Mesothelial cell of epicardium (in vitro differentiated cells): ENCODE results near the gene TDO2. TPM values are rescaled to one million over a fixed set of nuclear protein-coding genes. Genes with fewer than 3 reads are reported as not detected.
A peak's percentile ranks its signal among the peaks of the same experiment; 100 is the strongest.

Experiments
- DNase-seq, 2 experiments: peaks; one replicate each; pipeline ENCODE4 v3.0.0; 2021; ENCODE audit warnings: low spot score in 2 of 2; ENCODE audit not compliant: unreplicated experiment in 2 of 2
- H3K27ac Mint-ChIP-seq: 2 replicates; pipeline ENCODE4 v1.8.0; 2021; ENCODE audit warnings: mixed read lengths
- H3K27me3 Mint-ChIP-seq: 2 replicates; pipeline ENCODE4 v1.8.0; 2021; ENCODE audit warnings: low read depth, mixed read lengths
- H3K36me3 Mint-ChIP-seq: 2 replicates; pipeline ENCODE4 v1.8.0; 2021; ENCODE audit warnings: mixed read lengths
- H3K4me1 Mint-ChIP-seq: 2 replicates; pipeline ENCODE4 v1.8.0; 2021; ENCODE audit warnings: mixed read lengths
- H3K4me3 Mint-ChIP-seq: 2 replicates; pipeline ENCODE4 v1.8.0; 2021; ENCODE audit warnings: mild to moderate bottlenecking, moderate library complexity, mixed read lengths
- H3K9me3 Mint-ChIP-seq: 2 replicates; pipeline ENCODE4 v1.8.0; 2021; ENCODE audit warnings: mixed read lengths
- total RNA-seq: library from RNA; stranded (reverse); gene quantifications from 3 replicates; pipeline ENCODE4 v1.2.1, GENCODE V29; 2021
- TF ChIP-seq, protein P1 (sequence below): fragments of 200-600 bp; sonication (generic); IDR thresholded peaks from one replicate; pipeline ENCODE4 v1.5.0; 2021; ENCODE audit warnings: antibody characterized with exemption; ENCODE audit not compliant: unreplicated experiment

TDO2 gene
- total RNA-seq, 1 donor from 2014 or later = 5.8 TPM

DNA sequence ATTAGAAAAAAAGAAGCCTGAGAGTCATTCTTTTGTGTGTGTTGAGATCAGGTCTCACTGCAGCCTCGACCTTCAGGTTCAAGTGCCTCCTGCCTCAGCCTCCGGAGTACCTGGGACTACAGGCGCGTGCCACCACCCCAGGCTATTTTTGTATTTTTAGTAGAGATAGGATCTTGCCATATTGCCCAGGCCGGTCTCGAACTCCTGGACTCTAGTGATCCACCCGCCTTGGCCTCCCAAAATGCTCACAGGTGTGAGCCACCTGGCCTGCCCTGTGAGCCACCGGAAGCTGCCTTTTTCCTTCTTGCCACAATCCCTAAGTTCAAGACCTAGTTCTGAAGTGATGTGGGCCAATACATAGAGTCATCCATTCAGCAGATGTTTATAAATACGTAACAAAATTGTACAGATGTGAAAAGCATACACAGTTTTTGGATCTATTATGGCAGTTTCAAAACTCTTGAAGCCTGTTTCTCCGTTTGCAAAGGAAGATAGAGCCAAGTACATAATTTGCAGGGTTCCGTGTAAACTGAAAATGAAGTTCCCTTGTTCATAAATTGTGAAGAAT is 50.7 kb downstream of the TDO2 start:
- no peaks in the 10 kb centered on the region for H3K27me3 Mint-ChIP-seq
- H3K4me1 Mint-ChIP-seq = peaks cover 8% of the 10 kb centered on the region

DNA sequence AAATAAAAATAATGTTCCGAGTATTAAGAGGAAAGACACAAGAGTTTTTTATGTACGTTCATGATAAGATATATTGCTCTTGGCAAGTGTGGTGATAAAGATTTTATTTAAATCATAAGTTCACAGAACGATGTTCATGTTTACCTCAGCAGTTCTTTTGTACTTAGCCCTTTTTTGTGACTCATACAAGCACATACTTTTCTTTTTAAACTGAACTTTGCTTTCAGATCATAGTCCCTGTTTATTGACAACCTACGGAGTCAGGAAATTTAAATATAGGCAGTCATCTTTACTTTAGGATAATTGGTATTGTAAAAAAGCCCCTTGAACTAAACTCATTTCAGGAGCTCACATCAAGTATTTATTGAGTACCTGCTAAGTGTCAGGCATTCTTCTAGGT is 51.4 kb downstream of the TDO2 start:
- no peak for DNase-seq
- H3K4me1 Mint-ChIP-seq = peaks cover 12% of the 10 kb centered on the region
- H3K27me3 Mint-ChIP-seq = no peaks in the 10 kb centered on the region
- no peaks in the 10 kb centered on the region for H3K36me3 Mint-ChIP-seq
- TF ChIP-seq, protein P1, sequence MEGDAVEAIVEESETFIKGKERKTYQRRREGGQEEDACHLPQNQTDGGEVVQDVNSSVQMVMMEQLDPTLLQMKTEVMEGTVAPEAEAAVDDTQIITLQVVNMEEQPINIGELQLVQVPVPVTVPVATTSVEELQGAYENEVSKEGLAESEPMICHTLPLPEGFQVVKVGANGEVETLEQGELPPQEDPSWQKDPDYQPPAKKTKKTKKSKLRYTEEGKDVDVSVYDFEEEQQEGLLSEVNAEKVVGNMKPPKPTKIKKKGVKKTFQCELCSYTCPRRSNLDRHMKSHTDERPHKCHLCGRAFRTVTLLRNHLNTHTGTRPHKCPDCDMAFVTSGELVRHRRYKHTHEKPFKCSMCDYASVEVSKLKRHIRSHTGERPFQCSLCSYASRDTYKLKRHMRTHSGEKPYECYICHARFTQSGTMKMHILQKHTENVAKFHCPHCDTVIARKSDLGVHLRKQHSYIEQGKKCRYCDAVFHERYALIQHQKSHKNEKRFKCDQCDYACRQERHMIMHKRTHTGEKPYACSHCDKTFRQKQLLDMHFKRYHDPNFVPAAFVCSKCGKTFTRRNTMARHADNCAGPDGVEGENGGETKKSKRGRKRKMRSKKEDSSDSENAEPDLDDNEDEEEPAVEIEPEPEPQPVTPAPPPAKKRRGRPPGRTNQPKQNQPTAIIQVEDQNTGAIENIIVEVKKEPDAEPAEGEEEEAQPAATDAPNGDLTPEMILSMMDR = no peak
- peaks cover 4% of the 10 kb centered on the region for H3K9me3 Mint-ChIP-seq
- no peak overlapping the region for H3K4me3 Mint-ChIP-seq
- H3K27ac Mint-ChIP-seq = no peak overlapping the region

More for the DNA sequence above, 50.7 kb downstream of the TDO2 start:
- H3K9me3 Mint-ChIP-seq = peaks cover 4% of the 10 kb centered on the region
- TF ChIP-seq, protein P1 = no peak
- no peak for DNase-seq
- H3K4me3 Mint-ChIP-seq = peak overlapping the region; percentile 92
- no peaks in the 10 kb centered on the region for H3K36me3 Mint-ChIP-seq
- peak overlapping the region; percentile 45 for H3K27ac Mint-ChIP-seq

DNA sequence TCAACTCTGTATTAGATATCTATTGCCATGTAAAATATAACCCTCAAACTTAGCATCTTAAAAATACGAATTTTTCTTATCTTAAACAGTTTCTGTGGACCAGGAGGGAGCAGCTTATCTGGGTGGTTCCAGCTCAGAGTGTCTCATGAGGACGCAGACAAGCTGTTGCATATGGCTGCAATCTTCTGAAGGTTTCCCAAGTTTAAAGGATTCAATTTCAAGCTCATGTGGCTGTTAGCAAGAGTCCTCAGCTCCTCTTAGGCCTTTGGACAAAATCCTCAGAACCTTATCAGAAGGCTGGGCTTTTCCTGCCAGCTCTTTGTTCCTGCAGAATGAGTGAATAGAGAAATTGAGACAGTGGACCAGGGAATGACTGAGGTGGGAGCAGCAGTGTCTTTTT is 53.0 kb downstream of the TDO2 start:
- peaks cover 4% of the 10 kb centered on the region for H3K9me3 Mint-ChIP-seq
- no peak overlapping the region for H3K4me3 Mint-ChIP-seq
- no peak for DNase-seq
- H3K27me3 Mint-ChIP-seq = no peaks in the 10 kb centered on the region
- TF ChIP-seq, protein P1 = no peak
- H3K27ac Mint-ChIP-seq = peak overlapping the region; percentile 35
- H3K4me1 Mint-ChIP-seq = peaks cover 21% of the 10 kb centered on the region
- H3K36me3 Mint-ChIP-seq = no peaks in the 10 kb centered on the region

DNA sequence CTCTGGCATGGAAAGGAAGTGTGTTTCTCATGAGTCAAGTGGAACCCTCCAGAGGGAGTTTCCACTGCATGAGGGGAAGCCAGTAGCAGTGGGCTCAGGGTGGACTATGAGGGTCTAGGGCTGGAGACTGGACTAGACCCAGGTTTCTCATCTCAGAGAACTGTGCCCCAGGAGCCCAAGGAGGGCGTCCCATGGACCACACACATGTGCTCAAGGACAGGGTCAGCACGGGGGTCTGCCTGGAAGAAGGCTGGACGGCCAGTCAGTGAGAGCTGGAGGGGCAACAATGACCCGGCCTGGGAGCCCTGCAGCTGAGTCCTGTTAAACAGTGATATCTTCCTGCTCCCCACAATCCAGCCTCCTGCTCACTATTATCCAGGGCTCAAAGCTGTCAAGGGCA is 55.9 kb downstream of the TDO2 start:
- Mint-ChIP-seq H3K4me3 (no peak overlapping the region), H3K27ac (no peak overlapping the region), H3K4me1 (peaks cover 22% of the 10 kb centered on the region), H3K9me3 (peaks cover 4% of the 10 kb centered on the region), H3K36me3 (no peaks in the 10 kb centered on the region), H3K27me3 (no peaks in the 10 kb centered on the region)
- DNase-seq = no peak
- TF ChIP-seq, protein P1 = no peak

DNA sequence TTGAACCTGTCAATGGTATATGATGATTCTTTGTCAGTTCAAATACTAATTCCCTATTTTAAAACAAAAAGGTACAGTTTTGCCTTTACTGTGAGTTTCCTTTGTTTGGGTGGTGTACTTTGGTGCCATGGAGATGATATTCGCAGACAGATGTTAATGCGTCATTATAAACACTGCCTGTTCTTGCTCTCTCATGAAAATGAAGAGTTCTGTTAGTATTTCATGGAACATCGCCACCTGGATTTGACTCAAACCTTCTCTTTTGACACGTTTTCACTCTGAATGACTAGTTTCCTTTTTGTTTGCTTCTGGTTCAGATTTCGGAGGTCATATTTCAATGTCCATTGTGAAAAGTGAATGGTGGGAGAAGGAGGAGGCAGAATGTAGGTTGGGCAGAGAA is 57.0 kb downstream of the TDO2 start:
- DNase-seq = no peak
- H3K36me3 Mint-ChIP-seq = no peaks in the 10 kb centered on the region
- H3K9me3 Mint-ChIP-seq = peaks cover 4% of the 10 kb centered on the region
- H3K4me3 Mint-ChIP-seq = no peak overlapping the region
- H3K27ac Mint-ChIP-seq = no peak overlapping the region
- TF ChIP-seq, protein P1 = no peak
- H3K27me3 Mint-ChIP-seq = no peaks in the 10 kb centered on the region
- peaks cover 24% of the 10 kb centered on the region for H3K4me1 Mint-ChIP-seq

DNA sequence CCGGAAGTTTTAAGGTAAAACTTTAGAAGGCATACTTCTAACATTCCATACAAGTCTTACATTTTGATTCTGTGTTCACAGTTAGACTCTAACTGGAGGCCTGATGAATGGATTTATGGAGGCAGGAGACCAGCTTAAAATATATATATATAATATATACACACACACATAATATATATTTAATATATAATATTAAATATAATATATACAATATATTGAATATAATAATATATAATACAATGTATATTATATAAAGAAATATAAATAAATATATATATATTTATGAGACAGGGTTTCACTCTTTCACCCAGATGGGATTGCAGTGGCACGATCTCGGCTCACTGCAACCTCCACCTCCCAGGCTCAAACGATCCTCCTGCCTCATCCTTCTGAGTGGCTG is 58.1 kb downstream of the TDO2 start:
- Mint-ChIP-seq H3K4me1 (peaks cover 21% of the 10 kb centered on the region), H3K27ac (no peak overlapping the region), H3K36me3 (no peaks in the 10 kb centered on the region), H3K27me3 (no peaks in the 10 kb centered on the region), H3K9me3 (peaks cover 4% of the 10 kb centered on the region), H3K4me3 (no peak overlapping the region)
- DNase-seq = no peak
- TF ChIP-seq, protein P1 = no peak
